RWPE1 (cell line): ENCODE results near the gene BACH2.
"Not testable (repeated sequence)": the region's sequence is repeated elsewhere in the genome, so short reads cannot be mapped to it uniquely, and the experiment has no call there.

ENCODE experiments used
- CTCF ChIA-PET: fragments of 350-600 bp; sonication (Branson Sonifier 250); formaldehyde crosslinking; extraction: SDS; loops from one replicate; lab custom pipeline; 2021; lab: Yijun Ruan, JAX
- POLR2A ChIA-PET: fragments of 400-600 bp; formaldehyde crosslinking; extraction: SDS; loops from one replicate; lab custom pipeline; 2020; ENCODE audit warnings: antibody characterized with exemption; ENCODE audit not compliant: low non-redundant PET; lab: Yijun Ruan, JAX
- DNase-seq: peaks from one replicate; pipeline ENCODE4 v3.0.0; 2012; ENCODE audit warnings: low spot score
- H3K27ac ChIP-seq: fragments of 450-650 bp; 2 replicates; pipeline ENCODE4 v1.5.1; 2017
- TF ChIP-seq, protein P1 (sequence below): fragments of 450-650 bp; conservative IDR thresholded peaks from 2 replicates; pipeline ENCODE4 v1.5.1; 2017; ENCODE audit warnings: low read depth, mild to moderate bottlenecking

Gene BACH2

DNA sequence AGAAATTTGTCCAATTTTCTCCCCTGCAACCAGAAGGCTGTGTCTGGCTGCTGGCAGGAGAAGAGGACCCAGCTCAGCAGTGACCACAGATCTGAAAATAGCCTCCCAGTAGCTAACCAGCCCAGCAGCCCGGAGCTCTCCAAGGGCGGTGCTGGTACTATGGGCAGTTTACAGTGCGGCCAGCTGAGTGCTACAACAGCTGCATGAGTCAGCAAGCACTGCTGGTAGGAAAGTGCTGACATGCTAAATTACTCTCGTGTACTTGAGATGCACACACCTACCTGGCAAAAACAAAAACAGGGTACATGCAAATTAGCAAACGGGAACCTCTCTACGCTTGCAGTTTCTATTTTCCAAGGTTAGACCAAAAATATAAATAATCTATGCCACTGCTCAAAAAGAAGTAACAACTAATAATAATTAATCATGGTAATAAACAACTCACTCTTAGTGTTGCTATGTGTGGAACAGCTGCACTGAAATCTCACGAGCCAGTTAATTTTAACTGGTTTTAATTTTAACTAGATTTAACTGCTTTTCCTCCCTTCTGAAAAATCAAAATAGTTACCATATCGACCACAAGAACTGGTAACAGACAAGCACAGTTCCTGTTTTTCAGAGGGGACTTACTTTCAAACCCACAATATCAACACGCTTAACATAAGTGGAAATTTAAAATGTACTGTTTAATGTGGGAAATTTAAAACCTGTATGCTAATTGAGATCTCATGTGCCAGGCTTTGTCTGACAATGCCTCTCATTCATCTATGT lies 10.8 kb downstream of the BACH2 start:
- TF ChIP-seq, protein P1, sequence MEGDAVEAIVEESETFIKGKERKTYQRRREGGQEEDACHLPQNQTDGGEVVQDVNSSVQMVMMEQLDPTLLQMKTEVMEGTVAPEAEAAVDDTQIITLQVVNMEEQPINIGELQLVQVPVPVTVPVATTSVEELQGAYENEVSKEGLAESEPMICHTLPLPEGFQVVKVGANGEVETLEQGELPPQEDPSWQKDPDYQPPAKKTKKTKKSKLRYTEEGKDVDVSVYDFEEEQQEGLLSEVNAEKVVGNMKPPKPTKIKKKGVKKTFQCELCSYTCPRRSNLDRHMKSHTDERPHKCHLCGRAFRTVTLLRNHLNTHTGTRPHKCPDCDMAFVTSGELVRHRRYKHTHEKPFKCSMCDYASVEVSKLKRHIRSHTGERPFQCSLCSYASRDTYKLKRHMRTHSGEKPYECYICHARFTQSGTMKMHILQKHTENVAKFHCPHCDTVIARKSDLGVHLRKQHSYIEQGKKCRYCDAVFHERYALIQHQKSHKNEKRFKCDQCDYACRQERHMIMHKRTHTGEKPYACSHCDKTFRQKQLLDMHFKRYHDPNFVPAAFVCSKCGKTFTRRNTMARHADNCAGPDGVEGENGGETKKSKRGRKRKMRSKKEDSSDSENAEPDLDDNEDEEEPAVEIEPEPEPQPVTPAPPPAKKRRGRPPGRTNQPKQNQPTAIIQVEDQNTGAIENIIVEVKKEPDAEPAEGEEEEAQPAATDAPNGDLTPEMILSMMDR: no peak
- CTCF ChIA-PET: interaction anchor here (0.6 to 0.8 kb wide), 2 partner anchors 9 to 108 kb away, joined by 3 to 4 read pairs; no protein-coding TSS in a partner anchor
- H3K27ac ChIP-seq: peak overlapping the region; percentile 68
- peak; percentile 80 for DNase-seq
- POLR2A ChIA-PET: interaction anchor here (0.9 kb wide), 1 partner anchor 10 kb away, joined by 3 read pairs; no protein-coding TSS in a partner anchor

DNA sequence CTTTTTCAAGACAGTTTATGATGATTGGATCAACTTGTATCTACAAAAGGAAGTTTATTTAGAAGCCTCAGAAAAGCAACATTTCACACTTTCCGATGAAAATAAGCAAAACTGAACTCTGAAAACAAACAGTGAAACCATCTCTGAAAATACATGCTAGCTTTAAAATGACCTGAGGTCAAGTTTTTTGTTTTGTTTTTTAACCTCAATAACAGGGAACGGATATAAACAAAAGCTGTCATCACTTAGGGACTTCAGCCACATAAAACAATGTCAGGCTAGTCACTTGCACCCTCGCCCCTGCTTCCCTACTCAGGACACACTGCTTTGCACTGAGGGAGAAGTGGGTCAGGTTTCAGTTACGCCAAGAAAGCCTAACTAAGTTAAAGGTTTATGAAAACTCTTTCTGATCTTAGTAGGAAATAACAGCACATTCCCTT lies 11.6 kb downstream of the BACH2 start:
- TF ChIP-seq, protein P1: no peak
- DNase-seq: no peak
- peak overlapping the region; percentile 68 for H3K27ac ChIP-seq
- CTCF ChIA-PET: interaction anchor here (0.8 kb wide), 1 partner anchor 109 kb away, joined by 4 read pairs; no protein-coding TSS in a partner anchor
- POLR2A ChIA-PET: interaction anchor here (0.9 kb wide), 1 partner anchor 11 kb away, joined by 3 read pairs; no protein-coding TSS in a partner anchor

DNA sequence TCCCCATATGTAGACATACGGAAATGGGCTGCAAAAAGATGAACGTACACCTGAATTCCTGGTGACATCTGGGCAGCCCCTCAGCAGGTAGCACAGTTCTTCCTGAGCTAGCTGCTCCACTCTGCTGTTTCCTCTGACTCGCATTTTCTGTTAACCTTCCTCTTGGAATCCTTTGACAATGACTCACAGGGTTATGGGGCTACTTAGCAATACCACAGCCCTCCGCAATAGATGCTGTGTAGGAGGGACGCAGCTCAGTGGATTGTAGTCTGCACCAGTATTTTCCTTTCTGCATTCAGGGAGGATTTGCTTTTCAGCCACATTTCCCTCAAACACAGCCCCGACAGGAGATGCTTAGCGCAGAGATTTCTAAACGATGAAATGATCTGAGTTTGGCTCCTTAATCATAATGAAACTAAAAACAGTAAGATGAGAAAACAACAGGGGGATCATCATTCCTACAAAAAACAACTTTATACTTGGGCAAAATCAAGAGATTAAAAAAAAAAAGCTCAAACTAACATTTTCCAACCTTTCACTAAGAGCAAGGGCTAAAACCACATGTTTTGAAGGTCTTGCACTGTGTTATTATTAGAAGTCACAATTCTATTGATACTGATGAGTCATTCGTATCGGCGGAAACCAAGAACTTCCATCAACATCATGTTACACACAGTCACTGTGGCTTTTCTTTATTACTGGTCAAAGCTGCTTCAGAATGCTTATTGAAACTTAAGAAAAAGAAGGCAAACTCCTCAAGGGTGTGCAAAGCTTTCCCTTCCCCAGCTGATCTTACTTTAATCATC lies 12.2 kb downstream of the BACH2 start:
- POLR2A ChIA-PET: no interaction called here
- H3K27ac ChIP-seq: peak overlapping the region; percentile 44; the same call in 1 of the 2 replicates
- CTCF ChIA-PET: no interaction called here
- DNase-seq: peak; percentile 92
- TF ChIP-seq, protein P1: no peak

DNA sequence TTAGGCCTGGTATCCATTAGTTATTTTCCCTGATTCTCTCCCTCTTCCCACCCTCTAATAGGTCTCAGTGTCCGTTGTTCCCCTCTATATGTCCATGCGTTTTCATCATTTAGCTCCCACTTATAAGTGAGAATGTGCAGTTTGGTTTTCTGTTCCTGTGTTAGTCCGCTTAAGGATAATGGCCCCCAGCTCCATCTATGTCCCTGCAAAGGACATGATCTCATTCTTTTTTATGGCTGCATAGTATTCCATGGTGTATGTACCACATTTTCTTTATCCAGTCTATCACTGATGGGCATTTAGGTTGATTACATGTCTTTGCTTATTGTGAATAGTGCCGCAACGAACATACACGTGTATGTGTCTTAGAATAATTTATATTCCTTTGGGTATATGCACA lies 14.4 kb downstream of the BACH2 start:
- DNase-seq, POLR2A ChIA-PET, H3K27ac ChIP-seq, CTCF ChIA-PET: not testable (repeated sequence)

DNA sequence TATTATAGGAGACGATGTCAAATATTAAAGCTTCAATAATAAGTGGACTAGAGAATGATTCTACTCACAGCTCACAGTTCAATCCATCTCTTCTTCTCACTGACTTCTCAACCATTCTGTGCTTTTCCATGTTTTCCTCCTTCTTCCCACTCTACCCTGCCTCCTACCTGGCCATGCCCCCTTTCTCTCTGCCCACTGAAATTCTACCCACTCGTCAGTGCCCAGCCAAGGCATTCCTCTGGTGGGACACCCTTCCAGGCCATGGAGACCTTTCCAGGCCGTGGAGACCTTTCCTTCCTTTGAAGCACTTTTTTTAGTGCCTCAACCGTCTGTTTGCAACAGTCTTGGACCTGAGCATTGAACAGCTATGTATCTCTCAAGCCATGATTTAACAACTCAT lies 18.5 kb downstream of the BACH2 start:
- TF ChIP-seq, protein P1: no peak
- ChIA-PET CTCF (no interaction called here), POLR2A (no interaction called here)
- no peak overlapping the region for H3K27ac ChIP-seq
- no peak for DNase-seq

DNA sequence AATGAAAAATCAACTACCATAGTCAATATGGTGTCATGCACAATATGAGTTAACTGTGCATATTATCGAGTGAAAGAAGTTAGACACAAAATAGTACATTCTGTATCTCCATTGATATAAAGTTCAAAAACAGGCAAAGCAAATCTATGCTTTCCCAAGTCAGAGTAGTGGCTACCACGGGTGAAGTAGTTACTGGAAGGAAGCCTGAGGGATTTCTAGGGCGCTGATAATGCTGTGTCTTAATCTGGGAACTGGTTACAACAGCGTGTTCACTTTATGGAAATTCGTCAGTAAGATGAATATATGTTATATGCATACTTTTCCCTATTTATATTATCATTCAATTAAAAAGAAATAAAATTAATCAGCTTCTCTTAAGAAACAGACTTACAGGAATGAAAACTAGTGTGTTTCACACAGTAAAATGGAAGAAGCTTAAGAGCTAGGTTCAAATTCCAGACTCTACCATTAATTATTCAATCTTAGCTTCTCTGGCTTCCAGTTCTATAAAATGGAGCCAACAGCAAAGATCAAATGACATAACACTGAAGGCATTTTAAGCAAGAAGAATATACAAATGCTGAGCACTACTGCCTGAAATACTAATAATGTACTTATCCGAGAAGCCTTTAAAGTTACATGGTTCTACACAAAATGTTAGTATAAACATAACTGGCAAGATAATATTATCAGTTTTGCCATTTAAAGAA lies 19.2 kb downstream of the BACH2 start:
- CTCF ChIA-PET: no interaction called here
- TF ChIP-seq, protein P1: no peak
- POLR2A ChIA-PET: no interaction called here
- H3K27ac ChIP-seq: no peak overlapping the region
- DNase-seq: no peak
